GM23338 (cell line): ENCODE measurements around the gene CHCHD3. TPM values are rescaled to one million over a fixed set of nuclear protein-coding genes. Genes with fewer than 3 reads are reported as not detected.

Experiments
- ATAC-seq: fragments of 200-7000 bp; cut with Tn5 transposase; 3 replicates; pipeline ENCODE4 v1.9.1; 2020
- DNase-seq: peaks from one replicate; pipeline ENCODE4 v3.0.0-alpha.2; 2015; ENCODE audit warnings: low spot score
- H2AFZ ChIP-seq: fragments of 200-600 bp; sonication (generic); 2 replicates; pipeline ENCODE4 v1.8.0; 2016; ENCODE audit warnings: antibody characterized with exemption, mild to moderate bottlenecking, moderate library complexity
- H3F3A ChIP-seq: fragments of 200-600 bp; sonication (generic); replicated peaks from 2 replicates; pipeline ENCODE4 v1.8.0; 2017; ENCODE audit warnings: antibody characterized with exemption, mixed run types, low read depth
- H3K27ac ChIP-seq: fragments of 200-600 bp; sonication (generic); 2 replicates; pipeline ENCODE4 v1.6.1; 2016; ENCODE audit warnings: low read depth
- H3K27me3 ChIP-seq: fragments of 200-600 bp; sonication (generic); 2 replicates; pipeline ENCODE4 v1.8.0; 2016; ENCODE audit warnings: mild to moderate bottlenecking, mixed run types, moderate library complexity; ENCODE audit not compliant: insufficient read depth
- H3K36me3 ChIP-seq: fragments of 200-600 bp; sonication (generic); 2 replicates; pipeline ENCODE4 v1.8.0; 2016; ENCODE audit warnings: mild to moderate bottlenecking; ENCODE audit not compliant: insufficient read depth
- H3K4me1 ChIP-seq: fragments of 200-600 bp; sonication (generic); 2 replicates; pipeline ENCODE4 v1.8.0; 2016; ENCODE audit warnings: mild to moderate bottlenecking, moderate library complexity; ENCODE audit not compliant: insufficient read depth
- H3K4me2 ChIP-seq: fragments of 200-600 bp; sonication (generic); 2 replicates; pipeline ENCODE4 v1.7.1; 2017; ENCODE audit warnings: mixed run types
- H3K4me3 ChIP-seq: fragments of 200-600 bp; sonication (generic); 2 replicates; pipeline ENCODE4 v1.6.1; 2016; ENCODE audit warnings: mixed run types
- H3K79me2 ChIP-seq: fragments of 200-600 bp; sonication (generic); replicated peaks from 2 replicates; pipeline ENCODE4 v1.8.0; 2017; ENCODE audit warnings: mild to moderate bottlenecking; ENCODE audit not compliant: insufficient read depth
- H3K9me2 ChIP-seq: fragments of 200-600 bp; sonication (generic); 2 replicates; pipeline ENCODE4 v1.8.0; 2017; ENCODE audit not compliant: insufficient read depth
- H4K20me1 ChIP-seq: fragments of 200-600 bp; sonication (generic); replicated peaks from 2 replicates; pipeline ENCODE4 v1.8.0; 2017; ENCODE audit warnings: mild to moderate bottlenecking; ENCODE audit not compliant: insufficient read depth
- H3K27ac Mint-ChIP-seq: 2 replicates; pipeline ENCODE4 v1.8.0; 2020; ENCODE audit warnings: inconsistent platforms, mild to moderate bottlenecking, moderate library complexity, mixed read lengths
- H3K27me3 Mint-ChIP-seq: 3 replicates; pipeline ENCODE4 v1.8.0; 2022; ENCODE audit warnings: low read depth, mild to moderate bottlenecking, moderate library complexity, mixed read lengths, inconsistent platforms; ENCODE audit not compliant: insufficient read depth, poor library complexity
- H3K36me3 Mint-ChIP-seq: 3 replicates; pipeline ENCODE4 v1.8.0; 2021; ENCODE audit warnings: low read depth, mild to moderate bottlenecking, inconsistent platforms, moderate library complexity, mixed read lengths
- H3K4me1 Mint-ChIP-seq: 3 replicates; pipeline ENCODE4 v1.8.0; 2020; ENCODE audit warnings: mild to moderate bottlenecking, inconsistent platforms, mixed read lengths
- H3K4me3 Mint-ChIP-seq: 3 replicates; pipeline ENCODE4 v1.8.0; 2021; ENCODE audit warnings: moderate library complexity, mild to moderate bottlenecking, inconsistent platforms, mixed read lengths
- H3K9me3 Mint-ChIP-seq: 3 replicates; pipeline ENCODE4 v1.8.0; 2020; ENCODE audit warnings: moderate library complexity, mild to moderate bottlenecking, inconsistent platforms, mixed read lengths
- CREB1 ChIP-seq: fragments of 250-450 bp; sonication (Bioruptor Pico); IDR thresholded peaks from 2 replicates; pipeline ENCODE4 v1.5.0; 2020; ENCODE audit warnings: low read depth, mild to moderate bottlenecking, moderate library complexity
- EZH2 ChIP-seq: fragments of 200-600 bp; sonication (generic); IDR thresholded peaks from one replicate; pipeline ENCODE4 v1.8.0; 2017; ENCODE audit warnings: antibody characterized with exemption, mild to moderate bottlenecking, low read depth; ENCODE audit not compliant: unreplicated experiment
- EZH2phosphoT487 ChIP-seq: fragments of 200-600 bp; sonication (generic); IDR thresholded peaks from one replicate; pipeline ENCODE4 v1.8.1; 2018; ENCODE audit warnings: antibody characterized with exemption; ENCODE audit not compliant: unreplicated experiment
- JUNB ChIP-seq: IDR thresholded peaks from one replicate; pipeline ENCODE4 v1.6.1; 2016; ENCODE audit warnings: antibody characterized with exemption; ENCODE audit not compliant: unreplicated experiment
- NANOG ChIP-seq: IDR thresholded peaks from 2 replicates; pipeline ENCODE4 v1.6.1; 2016; ENCODE audit warnings: antibody characterized with exemption, borderline replicate concordance
- POLR2AphosphoS5 ChIP-seq: IDR thresholded peaks from 2 replicates; pipeline ENCODE4 v1.6.1; 2016; ENCODE audit warnings: antibody characterized with exemption, low read depth
- STAT1 ChIP-seq: IDR thresholded peaks from one replicate; pipeline ENCODE4 v1.6.1; 2016; ENCODE audit warnings: antibody characterized with exemption; ENCODE audit not compliant: unreplicated experiment
- ZNF114 ChIP-seq: fragments of 250-450 bp; sonication (Bioruptor Pico); IDR thresholded peaks from 2 replicates; pipeline ENCODE4 v1.5.0; 2020; ENCODE audit warnings: mild to moderate bottlenecking, moderate library complexity
- ZNF331 ChIP-seq: fragments of 250-450 bp; sonication (Bioruptor Pico); IDR thresholded peaks from 2 replicates; pipeline ENCODE4 v1.5.0; 2020; ENCODE audit warnings: low read depth, mild to moderate bottlenecking, moderate library complexity
- ZNF462 ChIP-seq: fragments of 250-450 bp; sonication (Bioruptor Pico); IDR thresholded peaks from 2 replicates; pipeline ENCODE4 v1.5.0; 2020; ENCODE audit warnings: mild to moderate bottlenecking, moderate library complexity
- polyA plus RNA-seq: library from polyadenylated mRNA; unstranded; fragments of >200 nt; fragmentation: Nextera tagmentation; extraction: Ambion mirVana; gene quantifications from 2 replicates; pipeline ENCODE4 v1.2.1, GENCODE V29; 2016
- total RNA-seq: library from RNA; depleted of rRNA; stranded (reverse); fragments of >200 nt; shearing (Covaris generic); gene quantifications from 2 replicates; pipeline ENCODE4 v1.2.3, GENCODE V29; 2014
- TF ChIP-seq, protein P1 (sequence below), 2 experiments: fragments of 200-600 bp in 1 of 2; sonication (generic) in 1 of 2; conservative IDR thresholded peaks; 2 replicates each; pipeline versions ENCODE4 v1.5.1 to v1.6.1; 2016 to 2017; ENCODE audit warnings: antibody characterized with exemption in 2 of 2, low read depth in 2 of 2, mild to moderate bottlenecking in 2 of 2, moderate library complexity in 1 of 2
- TF ChIP-seq, protein P2 (sequence below): IDR thresholded peaks from one replicate; pipeline ENCODE4 v1.6.1; 2018; ENCODE audit warnings: antibody characterized with exemption; ENCODE audit not compliant: unreplicated experiment
- TF ChIP-seq, protein P3 (sequence below): IDR thresholded peaks from 2 replicates; pipeline ENCODE4 v1.6.1; 2016; ENCODE audit warnings: antibody characterized with exemption

Gene CHCHD3
- total and polyA plus RNA-seq, 2 experiments from 2014 or later = 107 to 131 TPM

DNA sequence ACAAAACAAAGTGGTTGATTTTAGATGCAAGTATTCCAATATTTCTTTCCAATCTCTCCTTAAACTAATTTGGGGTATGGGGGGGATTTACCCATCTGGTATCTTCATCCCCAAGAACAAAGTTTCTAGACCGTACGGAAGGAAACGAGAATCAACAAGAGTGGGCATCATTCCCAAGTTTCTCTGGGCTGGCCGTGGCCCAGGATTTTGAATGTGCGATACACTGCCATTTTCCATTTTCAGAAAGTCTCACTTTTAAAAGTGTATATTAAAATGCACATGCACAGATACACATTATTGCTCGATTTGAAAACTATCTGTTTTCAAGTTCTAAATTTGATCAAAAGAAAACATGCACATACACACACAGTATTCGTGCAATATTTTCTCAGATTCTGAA, 234.5 kb downstream of the CHCHD3 start:
- H3F3A ChIP-seq = no peaks in the 10 kb centered on the region
- H3K4me3 ChIP-seq = no peak overlapping the region
- no peaks in the 10 kb centered on the region for H3K36me3 ChIP-seq
- no peak overlapping the region for H2AFZ ChIP-seq
- Mint-ChIP-seq H3K4me3 (no peak overlapping the region), H3K27ac (no peak overlapping the region), H3K36me3 (no peaks in the 10 kb centered on the region; the same call in 2 of the 3 replicates), H3K9me3 (no peaks in the 10 kb centered on the region), H3K27me3 (no peaks in the 10 kb centered on the region), H3K4me1 (peaks cover 11% of the 10 kb centered on the region)
- no peaks in the 10 kb centered on the region for H3K4me1 ChIP-seq
- no peaks in the 10 kb centered on the region for H3K79me2 ChIP-seq
- no peaks in the 10 kb centered on the region for H3K9me2 ChIP-seq
- H3K4me2 ChIP-seq = no peak overlapping the region
- peaks cover 5% of the 10 kb centered on the region; the same call in 1 of the 2 replicates for H4K20me1 ChIP-seq
- no peak for ATAC-seq
- no peak for DNase-seq
- no peak for TF ChIP-seq ZNF114
- no peak for TF ChIP-seq EZH2
- no peak for TF ChIP-seq CREB1
- TF ChIP-seq, protein P1, sequence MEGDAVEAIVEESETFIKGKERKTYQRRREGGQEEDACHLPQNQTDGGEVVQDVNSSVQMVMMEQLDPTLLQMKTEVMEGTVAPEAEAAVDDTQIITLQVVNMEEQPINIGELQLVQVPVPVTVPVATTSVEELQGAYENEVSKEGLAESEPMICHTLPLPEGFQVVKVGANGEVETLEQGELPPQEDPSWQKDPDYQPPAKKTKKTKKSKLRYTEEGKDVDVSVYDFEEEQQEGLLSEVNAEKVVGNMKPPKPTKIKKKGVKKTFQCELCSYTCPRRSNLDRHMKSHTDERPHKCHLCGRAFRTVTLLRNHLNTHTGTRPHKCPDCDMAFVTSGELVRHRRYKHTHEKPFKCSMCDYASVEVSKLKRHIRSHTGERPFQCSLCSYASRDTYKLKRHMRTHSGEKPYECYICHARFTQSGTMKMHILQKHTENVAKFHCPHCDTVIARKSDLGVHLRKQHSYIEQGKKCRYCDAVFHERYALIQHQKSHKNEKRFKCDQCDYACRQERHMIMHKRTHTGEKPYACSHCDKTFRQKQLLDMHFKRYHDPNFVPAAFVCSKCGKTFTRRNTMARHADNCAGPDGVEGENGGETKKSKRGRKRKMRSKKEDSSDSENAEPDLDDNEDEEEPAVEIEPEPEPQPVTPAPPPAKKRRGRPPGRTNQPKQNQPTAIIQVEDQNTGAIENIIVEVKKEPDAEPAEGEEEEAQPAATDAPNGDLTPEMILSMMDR (conservative IDR thresholded peaks at IDR 0.05; ENCODE audit: low read depth in 2 of 2) = no peak
- TF ChIP-seq ZNF331 (CRISPR knock-in tag) = no peak
- no peak for TF ChIP-seq EZH2phosphoT487
- no peak for TF ChIP-seq STAT1
- TF ChIP-seq POLR2AphosphoS5 = no peak
- TF ChIP-seq NANOG = no peak
- TF ChIP-seq, protein P2, sequence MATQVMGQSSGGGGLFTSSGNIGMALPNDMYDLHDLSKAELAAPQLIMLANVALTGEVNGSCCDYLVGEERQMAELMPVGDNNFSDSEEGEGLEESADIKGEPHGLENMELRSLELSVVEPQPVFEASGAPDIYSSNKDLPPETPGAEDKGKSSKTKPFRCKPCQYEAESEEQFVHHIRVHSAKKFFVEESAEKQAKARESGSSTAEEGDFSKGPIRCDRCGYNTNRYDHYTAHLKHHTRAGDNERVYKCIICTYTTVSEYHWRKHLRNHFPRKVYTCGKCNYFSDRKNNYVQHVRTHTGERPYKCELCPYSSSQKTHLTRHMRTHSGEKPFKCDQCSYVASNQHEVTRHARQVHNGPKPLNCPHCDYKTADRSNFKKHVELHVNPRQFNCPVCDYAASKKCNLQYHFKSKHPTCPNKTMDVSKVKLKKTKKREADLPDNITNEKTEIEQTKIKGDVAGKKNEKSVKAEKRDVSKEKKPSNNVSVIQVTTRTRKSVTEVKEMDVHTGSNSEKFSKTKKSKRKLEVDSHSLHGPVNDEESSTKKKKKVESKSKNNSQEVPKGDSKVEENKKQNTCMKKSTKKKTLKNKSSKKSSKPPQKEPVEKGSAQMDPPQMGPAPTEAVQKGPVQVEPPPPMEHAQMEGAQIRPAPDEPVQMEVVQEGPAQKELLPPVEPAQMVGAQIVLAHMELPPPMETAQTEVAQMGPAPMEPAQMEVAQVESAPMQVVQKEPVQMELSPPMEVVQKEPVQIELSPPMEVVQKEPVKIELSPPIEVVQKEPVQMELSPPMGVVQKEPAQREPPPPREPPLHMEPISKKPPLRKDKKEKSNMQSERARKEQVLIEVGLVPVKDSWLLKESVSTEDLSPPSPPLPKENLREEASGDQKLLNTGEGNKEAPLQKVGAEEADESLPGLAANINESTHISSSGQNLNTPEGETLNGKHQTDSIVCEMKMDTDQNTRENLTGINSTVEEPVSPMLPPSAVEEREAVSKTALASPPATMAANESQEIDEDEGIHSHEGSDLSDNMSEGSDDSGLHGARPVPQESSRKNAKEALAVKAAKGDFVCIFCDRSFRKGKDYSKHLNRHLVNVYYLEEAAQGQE = no peak
- no peak for TF ChIP-seq ZNF462 (CRISPR knock-in tag)
- TF ChIP-seq, protein P3, sequence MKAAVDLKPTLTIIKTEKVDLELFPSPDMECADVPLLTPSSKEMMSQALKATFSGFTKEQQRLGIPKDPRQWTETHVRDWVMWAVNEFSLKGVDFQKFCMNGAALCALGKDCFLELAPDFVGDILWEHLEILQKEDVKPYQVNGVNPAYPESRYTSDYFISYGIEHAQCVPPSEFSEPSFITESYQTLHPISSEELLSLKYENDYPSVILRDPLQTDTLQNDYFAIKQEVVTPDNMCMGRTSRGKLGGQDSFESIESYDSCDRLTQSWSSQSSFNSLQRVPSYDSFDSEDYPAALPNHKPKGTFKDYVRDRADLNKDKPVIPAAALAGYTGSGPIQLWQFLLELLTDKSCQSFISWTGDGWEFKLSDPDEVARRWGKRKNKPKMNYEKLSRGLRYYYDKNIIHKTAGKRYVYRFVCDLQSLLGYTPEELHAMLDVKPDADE = no peak
- no peak for TF ChIP-seq JUNB
- no peaks in the 10 kb centered on the region for H3K27me3 ChIP-seq
- H3K27ac ChIP-seq = no peak overlapping the region
